ENCODE data around the gene OR2T29.
"Not testable (repeated sequence)": the region's sequence is repeated elsewhere in the genome, so short reads cannot be mapped to it uniquely, and the experiment has no call there.

The OR2T29 gene

DNA sequence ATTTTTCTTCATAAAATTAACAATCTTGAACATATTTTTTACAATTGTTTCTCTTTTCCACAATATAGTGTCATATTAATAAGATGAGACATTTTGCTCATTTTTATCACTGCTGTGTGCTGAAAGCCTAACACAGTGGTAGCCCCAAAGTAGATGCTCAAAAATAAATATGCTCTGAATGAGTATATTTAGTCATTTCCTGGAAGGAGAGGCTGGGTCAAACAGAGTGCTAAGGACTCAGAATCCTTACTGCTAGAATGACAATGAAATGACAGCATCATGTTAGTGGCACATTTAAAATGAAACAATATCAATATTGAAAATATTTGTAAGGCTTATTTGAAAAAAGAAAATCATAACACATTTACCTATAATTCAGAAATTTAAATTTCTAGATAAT, 25.1 kb downstream of the OR2T29 start:
- not testable (repeated sequence) for H2BK5ac ChIP-seq (ENCODE audit: low read depth, low read length, poor library complexity, severe bottlenecking); DNase-seq; H3K14ac ChIP-seq (ENCODE audit: low read length in 2 of 2); H3K36me3 ChIP-seq (ENCODE audit: control insufficient read depth in 1 of 2, insufficient read depth in 2 of 2, low read depth in 1 of 2, low read length in 2 of 2); H2BK120ac ChIP-seq (ENCODE audit: low read depth, low read length); H2AK5ac ChIP-seq (ENCODE audit: low read length, severe bottlenecking); H3K9me3 ChIP-seq (ENCODE audit: control insufficient read depth, low read length); H3K27ac ChIP-seq (ENCODE audit: low read length, poor library complexity, severe bottlenecking); H3K27me3 ChIP-seq (ENCODE audit: control insufficient read depth in 1 of 2, insufficient read depth in 1 of 2, low read length in 2 of 2); H2AFZ ChIP-seq (ENCODE audit: low read depth, low read length); H3K18ac ChIP-seq (ENCODE audit: low read depth in 1 of 2, low read length in 2 of 2); H2BK15ac ChIP-seq (ENCODE audit: low read depth, poor library complexity, severe bottlenecking); H3K23ac ChIP-seq (ENCODE audit: low read length in 2 of 2); H3K4me3 ChIP-seq (ENCODE audit: insufficient read depth in 1 of 2, low read depth in 1 of 2, low read length in 2 of 2); H3K9ac ChIP-seq (ENCODE audit: low read length); H3K4ac ChIP-seq (ENCODE audit: low read depth in 1 of 2, low read length in 2 of 2); H2BK12ac ChIP-seq (ENCODE audit: low read length in 2 of 2); H4K8ac ChIP-seq (ENCODE audit: low read length); H3K79me1 ChIP-seq (replicated peaks; ENCODE audit: low read length, poor library complexity, severe bottlenecking); H3K4me1 ChIP-seq (ENCODE audit: control insufficient read depth, insufficient read depth, low read depth, low read length); H4K91ac ChIP-seq (ENCODE audit: low read length); H3K4me2 ChIP-seq (ENCODE audit: low read length, poor library complexity, severe bottlenecking)

DNA sequence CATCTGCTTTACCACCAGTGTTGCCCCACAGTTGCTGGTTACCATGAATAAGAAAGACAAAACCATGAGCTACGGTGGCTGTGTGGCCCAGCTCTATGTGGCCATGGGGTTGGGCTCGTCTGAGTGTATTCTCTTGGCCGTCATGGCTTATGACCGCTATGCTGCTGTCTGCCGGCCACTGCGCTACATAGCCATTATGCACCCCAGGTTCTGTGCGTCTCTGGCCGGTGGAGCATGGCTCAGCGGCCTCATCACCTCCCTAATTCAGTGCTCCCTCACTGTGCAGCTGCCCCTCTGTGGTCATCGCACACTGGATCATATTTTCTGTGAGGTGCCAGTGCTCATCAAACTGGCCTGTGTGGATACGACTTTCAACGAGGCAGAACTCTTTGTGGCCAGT, 40.7 kb downstream of the OR2T29 start:
- Histone ChIP-seq H3K4ac (ENCODE audit: low read depth in 1 of 2, low read length in 2 of 2) (no peak overlapping the region), H3K9ac (ENCODE audit: low read length) (no peak overlapping the region), H3K36me3 (ENCODE audit: control insufficient read depth in 1 of 2, insufficient read depth in 2 of 2, low read depth in 1 of 2, low read length in 2 of 2) (no peaks in the 10 kb centered on the region), H3K4me3 (ENCODE audit: insufficient read depth in 1 of 2, low read depth in 1 of 2, low read length in 2 of 2) (no peak overlapping the region), H3K9me3 (ENCODE audit: control insufficient read depth, low read length) (peaks cover 18% of the 10 kb centered on the region), H2AFZ (ENCODE audit: low read depth, low read length) (no peak overlapping the region), H3K14ac (ENCODE audit: low read length in 2 of 2) (no peak overlapping the region), H2BK12ac (ENCODE audit: low read length in 2 of 2) (no peak overlapping the region), H2BK120ac (ENCODE audit: low read depth, low read length) (no peak overlapping the region), H3K23ac (ENCODE audit: low read length in 2 of 2) (no peak overlapping the region), H3K79me1 (replicated peaks; ENCODE audit: low read length, poor library complexity, severe bottlenecking) (no peaks in the 10 kb centered on the region), H3K18ac (ENCODE audit: low read depth in 1 of 2, low read length in 2 of 2) (no peak overlapping the region), H3K4me2 (ENCODE audit: low read length, poor library complexity, severe bottlenecking) (no peak overlapping the region), H3K4me1 (ENCODE audit: control insufficient read depth, insufficient read depth, low read depth, low read length) (no peaks in the 10 kb centered on the region), H3K27ac (ENCODE audit: low read length, poor library complexity, severe bottlenecking) (no peak overlapping the region), H2BK15ac (ENCODE audit: low read depth, poor library complexity, severe bottlenecking) (no peak overlapping the region), H2AK5ac (ENCODE audit: low read length, severe bottlenecking) (no peak overlapping the region), H2BK5ac (ENCODE audit: low read depth, low read length, poor library complexity, severe bottlenecking) (no peak overlapping the region), H4K8ac (ENCODE audit: low read length) (no peak overlapping the region), H4K91ac (ENCODE audit: low read length) (no peak overlapping the region), H3K27me3 (ENCODE audit: control insufficient read depth in 1 of 2, insufficient read depth in 1 of 2, low read length in 2 of 2) (no peaks in the 10 kb centered on the region)
- no peak for DNase-seq
- WGBS = 70% methylated on average over 12 of the region's 12 CpGs

DNA sequence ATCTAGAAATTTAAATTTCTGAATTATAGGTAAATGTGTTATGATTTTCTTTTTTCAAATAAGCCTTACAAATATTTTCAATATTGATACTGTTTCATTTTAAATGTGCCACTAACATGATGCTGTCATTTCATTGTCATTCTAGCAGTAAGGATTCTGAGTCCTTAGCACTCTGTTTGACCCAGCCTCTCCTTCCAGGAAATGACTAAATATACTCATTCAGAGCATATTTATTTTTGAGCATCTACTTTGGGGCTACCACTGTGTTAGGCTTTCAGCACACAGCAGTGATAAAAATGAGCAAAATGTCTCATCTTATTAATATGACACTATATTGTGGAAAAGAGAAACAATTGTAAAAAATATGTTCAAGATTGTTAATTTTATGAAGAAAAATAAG, 52.4 kb downstream of the OR2T29 start:
- not testable (repeated sequence) for H4K8ac ChIP-seq (ENCODE audit: low read length); H3K27me3 ChIP-seq (ENCODE audit: control insufficient read depth in 1 of 2, insufficient read depth in 1 of 2, low read length in 2 of 2); H2BK5ac ChIP-seq (ENCODE audit: low read depth, low read length, poor library complexity, severe bottlenecking); H2BK15ac ChIP-seq (ENCODE audit: low read depth, poor library complexity, severe bottlenecking); H3K4ac ChIP-seq (ENCODE audit: low read depth in 1 of 2, low read length in 2 of 2); H2BK12ac ChIP-seq (ENCODE audit: low read length in 2 of 2); H3K18ac ChIP-seq (ENCODE audit: low read depth in 1 of 2, low read length in 2 of 2); H3K4me1 ChIP-seq (ENCODE audit: control insufficient read depth, insufficient read depth, low read depth, low read length); H3K9me3 ChIP-seq (ENCODE audit: control insufficient read depth, low read length); H3K27ac ChIP-seq (ENCODE audit: low read length, poor library complexity, severe bottlenecking); H3K36me3 ChIP-seq (ENCODE audit: control insufficient read depth in 1 of 2, insufficient read depth in 2 of 2, low read depth in 1 of 2, low read length in 2 of 2); H3K14ac ChIP-seq (ENCODE audit: low read length in 2 of 2); H3K79me1 ChIP-seq (replicated peaks; ENCODE audit: low read length, poor library complexity, severe bottlenecking); DNase-seq; H2AFZ ChIP-seq (ENCODE audit: low read depth, low read length); H3K9ac ChIP-seq (ENCODE audit: low read length); H4K91ac ChIP-seq (ENCODE audit: low read length); H2AK5ac ChIP-seq (ENCODE audit: low read length, severe bottlenecking); H2BK120ac ChIP-seq (ENCODE audit: low read depth, low read length); H3K23ac ChIP-seq (ENCODE audit: low read length in 2 of 2); H3K4me3 ChIP-seq (ENCODE audit: insufficient read depth in 1 of 2, low read depth in 1 of 2, low read length in 2 of 2); H3K4me2 ChIP-seq (ENCODE audit: low read length, poor library complexity, severe bottlenecking)

- not testable (repeated sequence) for H3K14ac ChIP-seq (ENCODE audit: low read length in 2 of 2); H3K27ac ChIP-seq (ENCODE audit: low read length, poor library complexity, severe bottlenecking); H2BK15ac ChIP-seq (ENCODE audit: low read depth, poor library complexity, severe bottlenecking); H3K9me3 ChIP-seq (ENCODE audit: control insufficient read depth, low read length); H2BK120ac ChIP-seq (ENCODE audit: low read depth, low read length); H3K79me1 ChIP-seq (replicated peaks; ENCODE audit: low read length, poor library complexity, severe bottlenecking); H3K18ac ChIP-seq (ENCODE audit: low read depth in 1 of 2, low read length in 2 of 2); DNase-seq; H2BK5ac ChIP-seq (ENCODE audit: low read depth, low read length, poor library complexity, severe bottlenecking); H4K91ac ChIP-seq (ENCODE audit: low read length); H2AFZ ChIP-seq (ENCODE audit: low read depth, low read length); H3K9ac ChIP-seq (ENCODE audit: low read length); H3K4me3 ChIP-seq (ENCODE audit: insufficient read depth in 1 of 2, low read depth in 1 of 2, low read length in 2 of 2); H3K4me2 ChIP-seq (ENCODE audit: low read length, poor library complexity, severe bottlenecking); H2AK5ac ChIP-seq (ENCODE audit: low read length, severe bottlenecking); H3K4me1 ChIP-seq (ENCODE audit: control insufficient read depth, insufficient read depth, low read depth, low read length); H3K36me3 ChIP-seq (ENCODE audit: control insufficient read depth in 1 of 2, insufficient read depth in 2 of 2, low read depth in 1 of 2, low read length in 2 of 2); H4K8ac ChIP-seq (ENCODE audit: low read length); H3K27me3 ChIP-seq (ENCODE audit: control insufficient read depth in 1 of 2, insufficient read depth in 1 of 2, low read length in 2 of 2); H3K4ac ChIP-seq (ENCODE audit: low read depth in 1 of 2, low read length in 2 of 2); H2BK12ac ChIP-seq (ENCODE audit: low read length in 2 of 2); H3K23ac ChIP-seq (ENCODE audit: low read length in 2 of 2)
- WGBS = no CpG with 5 or more reads among the region's 2 CpGs
Measured at GRCh38 chr1:248507773-248508172, 54.8 kb downstream of the OR2T29 start, which contains the start of gene OR2G6. Gene OR2G6 (plus strand): TSS chr1:248508073. CDS start chr1:248521647, 13,574 bp downstream.

Measured in mesenchymal stem cell (in vitro differentiated cells and primary cell).